COR-L47 (cell line): Measurements from ENCODE around the gene ACLY.
"Not testable (repeated sequence)": the region's sequence is repeated elsewhere in the genome, so short reads cannot be mapped to it uniquely, and the experiment has no call there.

Source experiments
- DNase-seq: peaks from one replicate; lab custom pipeline; 2025; lab: John Stamatoyannopoulos, UW

ACLY gene

GRCh38 chr17:41939693-41940090 is 20.9 kb upstream of the ACLY start:
- no peak for DNase-seq

- no peak for DNase-seq
Observed at GRCh38 chr17:41939044-41939692, 20.4 kb upstream of the ACLY start.

GRCh38 chr17:41937970-41938954 is 19.5 kb upstream of the ACLY start:
- DNase-seq = no peak

- no peak for DNase-seq
Observed at GRCh38 chr17:41935641-41936040, 16.9 kb upstream of the ACLY start.

- no peak for DNase-seq
Observed at GRCh38 chr17:41932816-41933389, 14.2 kb upstream of the ACLY start.

GRCh38 chr17:41931715-41932114 is 13.0 kb upstream of the ACLY start:
- not testable (repeated sequence) for DNase-seq

GRCh38 chr17:41930833-41931156 is 12.0 kb upstream of the ACLY start:
- DNase-seq = not testable (repeated sequence)

GRCh38 chr17:41930009-41930832 is 11.5 kb upstream of the ACLY start, which contains the start of gene ODAD4:
Gene ODAD4, plus strand, starts transcription at chr17:41930617. Its CDS starts 107 bp downstream, at chr17:41930724.
- DNase-seq = peak; percentile 96

GRCh38 chr17:41928693-41929251 is 10.0 kb upstream of the ACLY start:
- no peak for DNase-seq

- no peak for DNase-seq
Observed at GRCh38 chr17:41925991-41926590, 7.3 kb upstream of the ACLY start.

- DNase-seq = no peak
Observed at GRCh38 chr17:41920580-41920955, 1.8 kb upstream of the ACLY start.

- no peak for DNase-seq
Observed at GRCh38 chr17:41919840-41920579, 1.3 kb upstream of the ACLY start.

GRCh38 chr17:41919165-41919817 is 540 bp upstream of the ACLY start:
- DNase-seq = peak; percentile 39

GRCh38 chr17:41917679-41918313 is 955 bp downstream of the ACLY start:
- DNase-seq = peak; percentile 59

GRCh38 chr17:41917192-41917591 is 1.6 kb downstream of the ACLY start:
- DNase-seq = no peak

- no peak for DNase-seq
Observed at GRCh38 chr17:41915566-41915965, 3.2 kb downstream of the ACLY start.

- no peak for DNase-seq
Observed at GRCh38 chr17:41915020-41915419, 3.7 kb downstream of the ACLY start.

- DNase-seq = no peak
Observed at GRCh38 chr17:41914358-41914766, 4.4 kb downstream of the ACLY start.

- DNase-seq = no peak
Observed at GRCh38 chr17:41913798-41914197, 5.0 kb downstream of the ACLY start.

- DNase-seq = no peak
Observed at GRCh38 chr17:41912925-41913324, 5.8 kb downstream of the ACLY start.
